Measurements from ENCODE around the gene ADCY9. TPM values are rescaled to one million over a fixed set of nuclear protein-coding genes. Genes with fewer than 3 reads are reported as not detected.

The ADCY9 gene
- total RNA-seq, 1 experiment from 2014 or later = 7.0 TPM

DNA sequence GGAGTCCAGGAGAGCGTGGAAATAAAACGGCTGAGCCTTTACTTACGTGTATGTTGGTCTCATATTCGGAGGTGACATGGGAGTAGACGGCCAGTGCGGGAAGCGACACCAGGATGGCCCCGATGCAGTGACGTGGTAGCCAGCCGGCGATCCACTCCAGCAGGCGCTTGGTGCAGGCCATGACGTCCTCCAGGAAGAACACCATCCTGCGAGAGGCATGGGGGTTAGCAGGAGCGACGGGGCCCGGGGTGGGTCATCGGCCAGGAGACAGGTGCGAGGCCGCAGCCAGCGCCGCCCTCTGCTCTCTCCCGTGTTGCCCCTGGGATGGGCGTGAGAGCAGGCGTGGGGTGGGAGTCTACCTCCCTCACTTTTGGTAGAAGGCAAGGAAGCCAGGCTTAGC is 137.2 kb downstream of the ADCY9 start:
- no peaks in the 10 kb centered on the region for H3K36me3 ChIP-seq (ENCODE audit: insufficient read depth, low read length, poor library complexity, severe bottlenecking)
- CTCF ChIA-PET = no interaction called here
- TF ChIP-seq EZH2 (IDR thresholded peaks at IDR 0.05; ENCODE audit: borderline replicate concordance, low read depth, low read length, poor library complexity, severe bottlenecking) = no peak
- TF ChIP-seq, protein P1, sequence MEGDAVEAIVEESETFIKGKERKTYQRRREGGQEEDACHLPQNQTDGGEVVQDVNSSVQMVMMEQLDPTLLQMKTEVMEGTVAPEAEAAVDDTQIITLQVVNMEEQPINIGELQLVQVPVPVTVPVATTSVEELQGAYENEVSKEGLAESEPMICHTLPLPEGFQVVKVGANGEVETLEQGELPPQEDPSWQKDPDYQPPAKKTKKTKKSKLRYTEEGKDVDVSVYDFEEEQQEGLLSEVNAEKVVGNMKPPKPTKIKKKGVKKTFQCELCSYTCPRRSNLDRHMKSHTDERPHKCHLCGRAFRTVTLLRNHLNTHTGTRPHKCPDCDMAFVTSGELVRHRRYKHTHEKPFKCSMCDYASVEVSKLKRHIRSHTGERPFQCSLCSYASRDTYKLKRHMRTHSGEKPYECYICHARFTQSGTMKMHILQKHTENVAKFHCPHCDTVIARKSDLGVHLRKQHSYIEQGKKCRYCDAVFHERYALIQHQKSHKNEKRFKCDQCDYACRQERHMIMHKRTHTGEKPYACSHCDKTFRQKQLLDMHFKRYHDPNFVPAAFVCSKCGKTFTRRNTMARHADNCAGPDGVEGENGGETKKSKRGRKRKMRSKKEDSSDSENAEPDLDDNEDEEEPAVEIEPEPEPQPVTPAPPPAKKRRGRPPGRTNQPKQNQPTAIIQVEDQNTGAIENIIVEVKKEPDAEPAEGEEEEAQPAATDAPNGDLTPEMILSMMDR (conservative IDR thresholded peaks at IDR 0.05; ENCODE audit: low read depth, low read length) = no peak
- peaks cover 16% of the 10 kb centered on the region for H3K4me1 ChIP-seq (ENCODE audit: insufficient read depth, low read length, poor library complexity, severe bottlenecking)
- no peak for DNase-seq (ENCODE audit: low spot score)
- intact Hi-C loops (cut with micrococcal nuclease; ENCODE audit: unreplicated experiment) = no loop called here
- H3K27ac ChIP-seq (ENCODE audit: low read depth, low read length, poor library complexity, severe bottlenecking) = no peak overlapping the region
- POLR2A ChIA-PET (ENCODE audit: low non-redundant PET) = no interaction called here
- H3K27me3 ChIP-seq (replicated peaks; ENCODE audit: insufficient read depth, low read depth, low read length, poor library complexity) = no peaks in the 10 kb centered on the region
- no peaks in the 10 kb centered on the region for H3K9me3 ChIP-seq (ENCODE audit: low read depth, low read length, poor library complexity, severe bottlenecking)
- no TSS peak for BruUV-seq (replicated peaks)
- no peak overlapping the region for H3K4me3 ChIP-seq (ENCODE audit: low read depth, low read length, poor library complexity, severe bottlenecking)

DNA sequence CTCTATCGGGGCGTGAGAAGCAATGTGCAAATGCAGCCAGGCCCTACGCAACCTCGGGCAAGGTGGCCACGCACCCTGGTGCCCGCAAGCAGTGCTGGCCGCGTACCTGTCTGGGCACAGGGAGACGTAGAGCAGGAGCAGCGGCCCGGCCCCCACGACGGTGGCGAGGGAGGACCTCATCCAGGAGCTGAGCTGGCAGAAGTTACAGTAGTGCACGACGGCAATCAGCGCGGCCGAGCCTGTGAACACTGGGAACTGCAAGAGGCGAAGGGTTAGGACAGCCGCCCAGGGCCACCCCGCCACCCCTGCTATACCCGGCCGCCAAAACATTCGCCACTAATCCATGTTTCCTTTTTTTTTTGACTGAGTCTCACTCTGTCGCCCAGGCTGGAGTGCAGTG is 138.9 kb downstream of the ADCY9 start:
- ChIA-PET CTCF (no interaction called here), POLR2A (ENCODE audit: low non-redundant PET) (no interaction called here)
- no peak for DNase-seq (ENCODE audit: low spot score)
- Histone ChIP-seq H3K27me3 (replicated peaks; ENCODE audit: insufficient read depth, low read depth, low read length, poor library complexity) (no peaks in the 10 kb centered on the region), H3K36me3 (ENCODE audit: insufficient read depth, low read length, poor library complexity, severe bottlenecking) (no peaks in the 10 kb centered on the region), H3K9me3 (ENCODE audit: low read depth, low read length, poor library complexity, severe bottlenecking) (no peaks in the 10 kb centered on the region), H3K4me1 (ENCODE audit: insufficient read depth, low read length, poor library complexity, severe bottlenecking) (peaks cover 16% of the 10 kb centered on the region), H3K27ac (ENCODE audit: low read depth, low read length, poor library complexity, severe bottlenecking) (no peak overlapping the region), H3K4me3 (ENCODE audit: low read depth, low read length, poor library complexity, severe bottlenecking) (no peak overlapping the region)
- no TSS peak for BruUV-seq (replicated peaks)
- no peak for TF ChIP-seq EZH2 (IDR thresholded peaks at IDR 0.05; ENCODE audit: borderline replicate concordance, low read depth, low read length, poor library complexity, severe bottlenecking)
- TF ChIP-seq, protein P1 (conservative IDR thresholded peaks at IDR 0.05; ENCODE audit: low read depth, low read length) = no peak
- intact Hi-C loops (cut with micrococcal nuclease; ENCODE audit: unreplicated experiment) = no loop called here

DNA sequence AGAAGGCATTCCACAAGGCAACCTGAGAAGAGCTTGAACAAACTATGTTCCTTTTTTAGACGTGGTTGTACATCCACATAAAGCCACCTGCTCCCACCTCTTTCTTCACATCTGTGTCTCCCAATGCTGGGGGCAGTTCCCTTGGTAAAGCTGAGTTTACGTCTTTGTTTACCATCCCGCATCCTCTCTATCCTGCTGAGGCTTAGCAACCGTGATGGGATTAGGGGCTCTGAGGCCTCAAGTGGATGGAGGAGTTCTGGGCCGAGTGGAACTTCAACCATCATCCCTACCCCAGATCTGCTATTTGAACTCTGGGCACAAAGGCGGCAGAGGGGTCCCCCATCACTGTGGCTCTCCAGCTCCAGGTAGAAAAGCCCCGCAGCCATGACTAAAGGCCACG is 141.5 kb downstream of the ADCY9 start:
- H3K27me3 ChIP-seq (replicated peaks; ENCODE audit: insufficient read depth, low read depth, low read length, poor library complexity) = no peaks in the 10 kb centered on the region
- H3K4me3 ChIP-seq (ENCODE audit: low read depth, low read length, poor library complexity, severe bottlenecking) = no peak overlapping the region
- H3K27ac ChIP-seq (ENCODE audit: low read depth, low read length, poor library complexity, severe bottlenecking) = no peak overlapping the region
- H3K36me3 ChIP-seq (ENCODE audit: insufficient read depth, low read length, poor library complexity, severe bottlenecking) = no peaks in the 10 kb centered on the region
- DNase-seq (ENCODE audit: low spot score) = no peak
- H3K9me3 ChIP-seq (ENCODE audit: low read depth, low read length, poor library complexity, severe bottlenecking) = no peaks in the 10 kb centered on the region
- intact Hi-C loops (cut with micrococcal nuclease; ENCODE audit: unreplicated experiment) = no loop called here
- CTCF ChIA-PET = no interaction called here
- no TSS peak for BruUV-seq (replicated peaks)
- no peaks in the 10 kb centered on the region for H3K4me1 ChIP-seq (ENCODE audit: insufficient read depth, low read length, poor library complexity, severe bottlenecking)
- TF ChIP-seq EZH2 (IDR thresholded peaks at IDR 0.05; ENCODE audit: borderline replicate concordance, low read depth, low read length, poor library complexity, severe bottlenecking) = no peak
- TF ChIP-seq, protein P1 (conservative IDR thresholded peaks at IDR 0.05; ENCODE audit: low read depth, low read length) = no peak
- POLR2A ChIA-PET (ENCODE audit: low non-redundant PET) = no interaction called here

Data from A673 (cell line).